Mammary epithelial cell (primary cell): ENCODE data around the gene CST4.

ENCODE experiments used
- CTCF ChIP-seq, 2 donors: IDR thresholded peaks in 1 of 2; conservative IDR thresholded peaks in 1 of 2; 2 replicates each; pipeline ENCODE4 v1.5.1; 2011 to 2012; ENCODE audit warnings: inconsistent platforms in 2 of 2, low read length in 2 of 2, mild to moderate bottlenecking in 2 of 2, control low read depth in 1 of 2, low read depth in 1 of 2; ENCODE audit not compliant: insufficient read depth in 1 of 2; ENCODE audit errors: extremely low read depth in 1 of 2
- EZH2 ChIP-seq: IDR thresholded peaks from 2 replicates; pipeline ENCODE4 v1.6.1; 2012; ENCODE audit warnings: low read length, inconsistent platforms, borderline replicate concordance

GRCh38 chr20:23710771-23711170 lies 21.9 kb upstream of the CST4 start:
- TF ChIP-seq EZH2 (no peak), CTCF (conservative IDR thresholded peaks at IDR 0.05 in 1 of 2, IDR thresholded peaks at IDR 0.05 in 1 of 2; ENCODE audit: extremely low read depth in 1 of 2, insufficient read depth in 1 of 2, low read depth in 1 of 2, low read length in 2 of 2) (no peak)
